OCI-LY1 (cell line): Measurements from ENCODE around the gene CHI3L1.

Experiments
- H2AFZ ChIP-seq: fragments of 200-600 bp; sonication (generic), shearing (Covaris generic); 2 replicates; pipeline ENCODE4 v1.6.0; 2014; ENCODE audit warnings: antibody characterized with exemption, mild to moderate bottlenecking, low read length
- H3F3A ChIP-seq: fragments of 200-600 bp; sonication (generic), shearing (Covaris generic); 2 replicates; pipeline ENCODE4 v1.6.0; 2014; ENCODE audit warnings: mild to moderate bottlenecking, antibody characterized with exemption, low read length, moderate library complexity; ENCODE audit not compliant: insufficient read depth
- H3K27ac ChIP-seq: fragments of 200-600 bp; sonication (generic); 2 replicates; pipeline ENCODE4 v1.5.1; 2014; ENCODE audit warnings: low read length, mixed run types, mild to moderate bottlenecking, low read depth; ENCODE audit not compliant: poor library complexity, severe bottlenecking
- H3K27me3 ChIP-seq: fragments of 200-600 bp; sonication (generic); 2 replicates; pipeline ENCODE4 v1.6.0; 2014; ENCODE audit warnings: antibody characterized with exemption, mild to moderate bottlenecking, low read length, moderate library complexity; ENCODE audit not compliant: insufficient read depth
- H3K36me3 ChIP-seq: fragments of 200-600 bp; sonication (generic); 2 replicates; pipeline ENCODE4 v1.6.1; 2014; ENCODE audit warnings: mild to moderate bottlenecking, antibody characterized with exemption, low read length, moderate library complexity, mixed read lengths; ENCODE audit not compliant: insufficient read depth
- H3K4me1 ChIP-seq: fragments of 200-600 bp; sonication (generic); 2 replicates; pipeline ENCODE4 v1.5.1; 2014; ENCODE audit warnings: mild to moderate bottlenecking, low read length, moderate library complexity; ENCODE audit not compliant: insufficient read depth, severe bottlenecking
- H3K4me2 ChIP-seq: fragments of 200-600 bp; sonication (generic), shearing (Covaris generic); 2 replicates; pipeline ENCODE4 v1.6.1; 2014; ENCODE audit warnings: low read length
- H3K4me3 ChIP-seq: fragments of 200-600 bp; sonication (generic); 2 replicates; pipeline ENCODE4 v1.5.1; 2014; ENCODE audit warnings: low read length, low read depth, mild to moderate bottlenecking, mixed read lengths; ENCODE audit not compliant: poor library complexity, severe bottlenecking
- H3K79me2 ChIP-seq: fragments of 200-600 bp; shearing (Covaris generic); 2 replicates; pipeline ENCODE4 v1.6.1; 2016; ENCODE audit warnings: mixed run types, low read length, mixed read lengths; ENCODE audit not compliant: insufficient read depth
- H3K9ac ChIP-seq: fragments of 200-600 bp; sonication (generic), shearing (Covaris generic); 2 replicates; pipeline ENCODE4 v1.6.1; 2014; ENCODE audit warnings: mild to moderate bottlenecking, low read length, mixed read lengths
- H3K9me2 ChIP-seq: fragments of 200-600 bp; sonication (generic), shearing (Covaris generic); 2 replicates; pipeline ENCODE4 v1.6.1; 2014; ENCODE audit warnings: low read depth, mild to moderate bottlenecking, low read length, mixed read lengths
- H3K9me3 ChIP-seq: fragments of 200-600 bp; shearing (Covaris generic); 2 replicates; pipeline ENCODE4 v1.6.1; 2014; ENCODE audit warnings: low read length, mixed read lengths
- H4K20me1 ChIP-seq: fragments of 200-600 bp; sonication (generic), shearing (Covaris generic); 2 replicates; pipeline ENCODE4 v1.6.0; 2016; ENCODE audit warnings: mild to moderate bottlenecking, low read length; ENCODE audit not compliant: insufficient read depth
- CTCF ChIP-seq: fragments of 200-600 bp; sonication (generic), shearing (Covaris generic); IDR thresholded peaks from 2 replicates; pipeline ENCODE4 v1.5.1; 2017; ENCODE audit warnings: mild to moderate bottlenecking, antibody characterized with exemption, low read length, moderate library complexity, mixed read lengths
- EZH2 ChIP-seq: fragments of 200-600 bp; sonication (generic), shearing (Covaris generic); IDR thresholded peaks from 2 replicates; pipeline ENCODE4 v1.8.0; 2017; ENCODE audit warnings: borderline replicate concordance, mixed run types, mild to moderate bottlenecking, antibody characterized with exemption, low read length, moderate library complexity, mixed read lengths

CHI3L1 gene

GRCh38 chr1:203130358-203130985, 56.0 kb downstream of the CHI3L1 start:
- no peaks in the 10 kb centered on the region for H3F3A ChIP-seq
- no peak overlapping the region for H3K4me3 ChIP-seq
- no peak overlapping the region for H2AFZ ChIP-seq
- no peak overlapping the region for H3K4me2 ChIP-seq
- H3K9me2 ChIP-seq = no peaks in the 10 kb centered on the region
- no peaks in the 10 kb centered on the region for H3K4me1 ChIP-seq
- H3K27ac ChIP-seq = no peak overlapping the region
- H3K36me3 ChIP-seq = no peaks in the 10 kb centered on the region
- H4K20me1 ChIP-seq = no peaks in the 10 kb centered on the region
- no peaks in the 10 kb centered on the region for H3K27me3 ChIP-seq
- no peak overlapping the region for H3K9ac ChIP-seq
- no peaks in the 10 kb centered on the region for H3K9me3 ChIP-seq
- TF ChIP-seq CTCF (no peak), EZH2 (no peak)
- no peaks in the 10 kb centered on the region for H3K79me2 ChIP-seq

- no peak overlapping the region for H2AFZ ChIP-seq
- H3K27ac ChIP-seq = no peak overlapping the region
- H4K20me1 ChIP-seq = no peaks in the 10 kb centered on the region
- H3K36me3 ChIP-seq = no peaks in the 10 kb centered on the region
- no peak overlapping the region for H3K4me3 ChIP-seq
- H3K4me2 ChIP-seq = no peak overlapping the region
- H3K9me3 ChIP-seq = no peaks in the 10 kb centered on the region
- TF ChIP-seq EZH2 = no peak
- no peak for TF ChIP-seq CTCF
- no peak overlapping the region for H3K9ac ChIP-seq
- no peaks in the 10 kb centered on the region for H3F3A ChIP-seq
- no peaks in the 10 kb centered on the region for H3K27me3 ChIP-seq
- H3K79me2 ChIP-seq = no peaks in the 10 kb centered on the region
- H3K9me2 ChIP-seq = no peaks in the 10 kb centered on the region
- H3K4me1 ChIP-seq = no peaks in the 10 kb centered on the region
These were observed 56.8 kb downstream of the CHI3L1 start for GRCh38 chr1:203129501-203130231.
